ENCODE results near the gene FHOD1. TPM values are rescaled to one million over a fixed set of nuclear protein-coding genes. Genes with fewer than 3 reads are reported as not detected.

The FHOD1 gene
- total RNA-seq, result 2.0 and 2.6 TPM in 2 replicates

- TF ChIP-seq, protein P1, sequence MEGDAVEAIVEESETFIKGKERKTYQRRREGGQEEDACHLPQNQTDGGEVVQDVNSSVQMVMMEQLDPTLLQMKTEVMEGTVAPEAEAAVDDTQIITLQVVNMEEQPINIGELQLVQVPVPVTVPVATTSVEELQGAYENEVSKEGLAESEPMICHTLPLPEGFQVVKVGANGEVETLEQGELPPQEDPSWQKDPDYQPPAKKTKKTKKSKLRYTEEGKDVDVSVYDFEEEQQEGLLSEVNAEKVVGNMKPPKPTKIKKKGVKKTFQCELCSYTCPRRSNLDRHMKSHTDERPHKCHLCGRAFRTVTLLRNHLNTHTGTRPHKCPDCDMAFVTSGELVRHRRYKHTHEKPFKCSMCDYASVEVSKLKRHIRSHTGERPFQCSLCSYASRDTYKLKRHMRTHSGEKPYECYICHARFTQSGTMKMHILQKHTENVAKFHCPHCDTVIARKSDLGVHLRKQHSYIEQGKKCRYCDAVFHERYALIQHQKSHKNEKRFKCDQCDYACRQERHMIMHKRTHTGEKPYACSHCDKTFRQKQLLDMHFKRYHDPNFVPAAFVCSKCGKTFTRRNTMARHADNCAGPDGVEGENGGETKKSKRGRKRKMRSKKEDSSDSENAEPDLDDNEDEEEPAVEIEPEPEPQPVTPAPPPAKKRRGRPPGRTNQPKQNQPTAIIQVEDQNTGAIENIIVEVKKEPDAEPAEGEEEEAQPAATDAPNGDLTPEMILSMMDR (IDR thresholded peaks at IDR 0.05; ENCODE audit: insufficient read depth, low read length, severe bottlenecking), result no peak
- H3K36me3 ChIP-seq (ENCODE audit: control insufficient read depth, insufficient read depth, low read length), result no peaks in the 10 kb centered on the region
- no peaks in the 10 kb centered on the region for H3K27me3 ChIP-seq (ENCODE audit: control insufficient read depth, insufficient read depth, low read length)
- peak within 1 kb of the TSS; percentile 72 for H3K4me3 ChIP-seq (ENCODE audit: low read depth, low read length)
- peak; percentile 87 for DNase-seq (ENCODE audit: low read depth)
- no peak for FAIRE-seq
Observed at GRCh38 chr16:67247192-67248072, at the start of gene FHOD1. FHOD1 (minus strand) TSS chr16:67247481; CDS start chr16:67247410, 71 bp downstream.

DNA sequence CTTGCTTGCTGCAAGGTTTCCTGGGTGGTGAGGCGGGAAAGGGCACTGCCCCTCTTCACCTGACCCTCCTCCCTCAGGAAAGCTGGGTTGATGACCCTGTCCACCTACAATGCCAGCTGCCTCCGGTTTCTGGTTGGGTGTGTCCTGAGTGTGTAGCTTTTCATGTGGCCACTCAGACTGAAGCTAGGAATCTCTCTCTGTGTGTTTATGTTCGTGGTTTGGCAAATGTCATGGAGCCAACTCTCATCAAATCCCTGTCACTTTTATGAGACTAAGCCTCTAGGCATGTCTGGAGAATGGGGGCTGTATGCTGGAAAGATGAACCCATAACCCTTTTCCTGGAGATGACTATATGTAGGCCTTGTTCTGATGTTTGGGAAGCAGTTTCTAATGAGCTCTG is 49.1 kb upstream of the FHOD1 start:
- peaks cover 4% of the 10 kb centered on the region for H3K27me3 ChIP-seq (ENCODE audit: control insufficient read depth, insufficient read depth, low read length)
- no peaks in the 10 kb centered on the region for H3K36me3 ChIP-seq (ENCODE audit: control insufficient read depth, insufficient read depth, low read length)
- DNase-seq (ENCODE audit: low read depth), result no peak
- H3K4me3 ChIP-seq (ENCODE audit: low read depth, low read length), result no peak overlapping the region
- FAIRE-seq, result peak; percentile 76
- TF ChIP-seq, protein P1 (IDR thresholded peaks at IDR 0.05; ENCODE audit: insufficient read depth, low read length, severe bottlenecking), result no peak

GRCh38 chr16:67294938-67295361 is 47.7 kb upstream of the FHOD1 start:
- DNase-seq (ENCODE audit: low read depth) (no peak), FAIRE-seq (no peak)
- H3K36me3 ChIP-seq (ENCODE audit: control insufficient read depth, insufficient read depth, low read length), result no peaks in the 10 kb centered on the region
- peaks cover 4% of the 10 kb centered on the region for H3K27me3 ChIP-seq (ENCODE audit: control insufficient read depth, insufficient read depth, low read length)
- TF ChIP-seq, protein P1 (IDR thresholded peaks at IDR 0.05; ENCODE audit: insufficient read depth, low read length, severe bottlenecking), result no peak
- H3K4me3 ChIP-seq (ENCODE audit: low read depth, low read length), result no peak overlapping the region

DNA sequence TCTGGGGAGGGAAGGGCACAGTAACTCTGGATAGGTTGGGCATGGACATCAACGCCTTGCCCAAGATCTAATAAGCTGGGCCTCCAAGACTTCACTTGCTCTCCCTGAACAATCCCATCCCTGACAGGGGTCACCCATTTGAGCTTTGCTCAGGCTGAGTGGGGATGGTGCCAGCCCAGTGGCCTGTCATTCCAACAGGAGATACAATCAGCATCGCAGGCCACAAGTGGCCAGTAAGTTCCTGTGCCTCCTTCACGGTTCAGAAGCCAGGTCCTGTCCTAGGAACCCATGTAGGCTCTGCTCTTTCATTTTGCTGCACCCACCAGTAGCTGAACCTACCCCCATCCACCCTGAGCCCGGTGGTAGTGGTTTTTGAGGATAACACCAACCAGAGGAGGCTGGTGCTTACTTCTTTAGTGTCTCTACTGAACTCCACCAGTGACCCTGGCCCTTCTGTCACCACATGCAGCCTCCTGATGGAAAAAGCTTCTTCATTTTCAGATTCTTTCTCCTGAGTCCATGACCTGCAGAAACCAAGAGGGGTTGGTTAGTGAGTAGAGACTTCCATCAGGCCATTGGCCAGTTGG is 47.0 kb upstream of the FHOD1 start:
- no peak overlapping the region for H3K4me3 ChIP-seq (ENCODE audit: low read depth, low read length)
- FAIRE-seq, result no peak
- H3K27me3 ChIP-seq (ENCODE audit: control insufficient read depth, insufficient read depth, low read length), result peaks cover 4% of the 10 kb centered on the region
- DNase-seq (ENCODE audit: low read depth), result no peak
- TF ChIP-seq, protein P1 (IDR thresholded peaks at IDR 0.05; ENCODE audit: insufficient read depth, low read length, severe bottlenecking), result no peak
- H3K36me3 ChIP-seq (ENCODE audit: control insufficient read depth, insufficient read depth, low read length), result no peaks in the 10 kb centered on the region

DNA sequence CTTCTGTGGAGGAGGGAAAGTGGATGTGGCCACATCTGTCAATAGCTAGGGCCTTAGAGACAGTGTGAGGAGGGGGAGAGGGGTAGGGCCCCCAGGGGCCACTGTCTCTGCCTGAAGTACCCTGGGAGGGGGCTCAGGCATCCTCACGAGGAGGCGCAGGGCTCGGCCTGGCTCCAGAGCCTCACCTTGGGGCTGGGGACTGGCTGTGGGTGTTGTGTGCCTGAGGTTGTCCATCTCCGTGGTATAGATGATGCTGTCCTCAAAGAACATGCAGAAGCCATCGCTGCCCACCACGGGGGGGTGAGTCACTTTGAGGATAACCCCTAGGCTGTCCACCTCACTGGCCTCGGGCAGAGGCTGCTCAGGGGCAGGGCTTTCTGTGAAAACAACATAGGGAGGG is 44.2 kb upstream of the FHOD1 start:
- no peaks in the 10 kb centered on the region for H3K36me3 ChIP-seq (ENCODE audit: control insufficient read depth, insufficient read depth, low read length)
- H3K27me3 ChIP-seq (ENCODE audit: control insufficient read depth, insufficient read depth, low read length), result peaks cover 2% of the 10 kb centered on the region
- H3K4me3 ChIP-seq (ENCODE audit: low read depth, low read length), result no peak overlapping the region
- DNase-seq (ENCODE audit: low read depth), result no peak
- TF ChIP-seq, protein P1 (IDR thresholded peaks at IDR 0.05; ENCODE audit: insufficient read depth, low read length, severe bottlenecking), result no peak
- no peak for FAIRE-seq
